GM18517 (cell line): Measurements from ENCODE around the gene BYSL.

Experiments
- ATAC-seq: cut with Tn5 transposase; IDR thresholded peaks from one replicate; pipeline ENCODE4 v1.9.1; 2021; ENCODE audit warnings: mild to moderate bottlenecking, moderate library complexity; ENCODE audit not compliant: unreplicated experiment

Gene BYSL

DNA sequence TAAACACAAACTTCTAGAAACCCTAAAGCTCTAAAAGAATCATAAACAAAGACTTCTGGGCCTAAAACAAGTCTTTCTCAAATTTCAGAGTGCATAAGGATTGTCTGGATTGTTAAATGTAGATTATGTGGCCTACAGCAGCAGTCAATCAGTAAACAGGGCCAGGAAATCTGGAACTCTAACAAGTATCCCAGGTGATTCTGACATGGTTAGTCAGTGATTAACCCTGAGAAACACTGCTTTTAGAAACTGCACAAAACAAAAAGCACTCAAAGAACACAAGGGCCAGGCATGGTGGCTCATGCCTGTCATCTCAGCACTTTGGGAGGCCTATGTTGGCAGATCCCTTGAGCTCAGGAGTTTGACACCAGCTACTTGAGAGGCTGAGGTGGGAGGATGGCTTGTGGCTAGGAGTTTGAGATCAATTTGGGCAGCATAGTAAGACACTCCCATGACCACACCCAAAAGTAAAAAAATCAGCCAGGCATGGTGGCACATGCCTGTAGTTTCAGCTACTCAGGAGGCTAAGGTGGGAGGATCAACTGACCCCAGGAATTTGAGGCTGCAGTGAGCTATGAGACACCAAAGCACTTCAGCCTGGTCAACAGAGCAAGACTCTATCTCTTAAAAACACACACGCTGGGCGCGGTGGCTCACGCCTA, 6.3 kb upstream of the BYSL start:
- no peak for ATAC-seq

DNA sequence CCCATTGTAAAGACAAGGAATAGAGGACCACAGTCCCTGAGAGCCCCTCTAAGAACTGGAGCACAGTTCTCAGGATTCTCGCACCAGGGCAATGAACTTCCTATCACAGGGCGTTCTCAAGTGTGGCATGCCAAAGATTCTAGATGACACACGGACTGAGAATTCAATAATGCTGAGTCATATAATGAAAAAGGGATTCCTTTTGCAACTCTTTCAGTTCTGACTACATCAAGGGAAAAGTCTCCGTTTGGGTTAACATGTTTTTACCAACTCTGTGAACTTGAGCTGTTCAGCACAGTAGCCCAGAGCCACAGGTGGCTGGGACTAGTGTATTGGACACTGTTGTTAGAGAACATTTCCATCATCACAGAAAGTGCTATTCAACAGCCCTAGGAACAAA, 3.8 kb upstream of the BYSL start:
- ATAC-seq, result no peak

DNA sequence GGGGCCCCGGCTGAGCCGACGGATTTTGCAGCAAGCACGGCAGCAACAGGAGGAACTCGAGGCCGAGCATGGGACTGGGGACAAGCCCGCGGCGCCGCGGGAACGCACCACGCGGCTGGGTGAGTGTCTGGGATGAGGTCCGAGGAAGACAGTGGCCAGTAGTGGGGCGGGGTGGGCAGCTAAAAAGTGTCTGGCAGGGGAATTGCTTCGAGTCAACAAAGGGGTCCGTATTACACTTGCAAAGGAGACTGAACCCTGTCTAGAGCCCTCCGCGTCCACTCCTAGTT, 356 bp downstream of the BYSL start:
- no peak for ATAC-seq

GRCh38 chr6:41922154-41922553, 855 bp downstream of the BYSL start:
- no peak for ATAC-seq

DNA sequence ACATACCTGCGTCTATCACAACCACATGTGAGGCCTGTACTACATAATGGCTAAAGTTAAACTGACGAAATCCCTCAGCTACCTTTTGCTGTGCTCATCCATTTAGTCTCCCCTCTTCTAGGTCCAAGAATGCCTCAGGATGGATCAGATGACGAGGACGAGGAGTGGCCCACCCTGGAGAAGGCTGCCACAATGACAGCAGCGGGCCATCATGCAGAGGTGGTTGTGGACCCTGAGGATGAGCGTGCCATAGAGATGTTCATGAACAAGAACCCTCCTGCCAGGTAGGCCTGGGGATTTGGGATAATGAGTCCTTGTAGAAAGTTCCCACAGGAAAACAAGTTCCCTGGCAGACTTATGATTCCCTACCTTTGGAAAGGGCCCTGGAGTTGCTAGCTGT, 6.0 kb downstream of the BYSL start:
- no peak for ATAC-seq

GRCh38 chr6:41929924-41930323, 8.6 kb downstream of the BYSL start:
- ATAC-seq, result no peak

DNA sequence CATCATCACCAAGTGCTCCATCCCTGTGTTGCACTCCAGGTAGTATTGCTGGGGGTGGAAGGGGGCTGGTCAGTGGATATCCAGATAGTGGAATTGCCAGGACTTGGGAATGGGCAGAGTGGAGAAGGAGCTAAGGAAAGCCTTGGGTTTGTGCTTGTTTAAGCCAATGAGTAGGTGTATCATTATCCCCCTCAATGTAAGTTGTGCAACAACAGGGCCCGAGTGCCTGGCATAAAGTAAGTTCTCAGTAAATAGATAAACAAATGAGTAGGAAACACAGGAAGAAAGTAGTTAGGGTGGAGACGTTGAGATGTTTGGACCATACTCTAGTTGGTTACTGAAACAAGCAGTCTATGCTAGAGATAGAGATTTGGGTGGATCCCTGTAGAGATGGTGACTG, 10.5 kb downstream of the BYSL start:
- ATAC-seq, result no peak

DNA sequence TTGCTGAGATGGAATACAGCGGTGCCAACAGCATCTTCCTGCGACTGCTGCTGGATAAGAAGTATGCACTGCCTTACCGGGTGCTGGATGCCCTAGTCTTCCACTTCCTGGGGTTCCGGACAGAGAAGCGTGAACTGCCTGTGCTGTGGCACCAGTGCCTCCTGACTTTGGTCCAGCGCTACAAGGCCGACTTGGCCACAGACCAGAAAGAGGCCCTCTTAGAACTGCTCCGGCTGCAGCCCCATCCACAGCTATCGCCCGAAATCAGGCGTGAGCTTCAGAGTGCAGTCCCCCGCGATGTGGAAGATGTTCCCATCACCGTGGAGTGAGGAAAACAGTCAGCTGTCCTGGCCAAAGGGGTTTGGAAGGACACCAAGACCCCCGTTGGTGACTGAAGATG, 11.1 kb downstream of the BYSL start:
- ATAC-seq, result no peak

DNA sequence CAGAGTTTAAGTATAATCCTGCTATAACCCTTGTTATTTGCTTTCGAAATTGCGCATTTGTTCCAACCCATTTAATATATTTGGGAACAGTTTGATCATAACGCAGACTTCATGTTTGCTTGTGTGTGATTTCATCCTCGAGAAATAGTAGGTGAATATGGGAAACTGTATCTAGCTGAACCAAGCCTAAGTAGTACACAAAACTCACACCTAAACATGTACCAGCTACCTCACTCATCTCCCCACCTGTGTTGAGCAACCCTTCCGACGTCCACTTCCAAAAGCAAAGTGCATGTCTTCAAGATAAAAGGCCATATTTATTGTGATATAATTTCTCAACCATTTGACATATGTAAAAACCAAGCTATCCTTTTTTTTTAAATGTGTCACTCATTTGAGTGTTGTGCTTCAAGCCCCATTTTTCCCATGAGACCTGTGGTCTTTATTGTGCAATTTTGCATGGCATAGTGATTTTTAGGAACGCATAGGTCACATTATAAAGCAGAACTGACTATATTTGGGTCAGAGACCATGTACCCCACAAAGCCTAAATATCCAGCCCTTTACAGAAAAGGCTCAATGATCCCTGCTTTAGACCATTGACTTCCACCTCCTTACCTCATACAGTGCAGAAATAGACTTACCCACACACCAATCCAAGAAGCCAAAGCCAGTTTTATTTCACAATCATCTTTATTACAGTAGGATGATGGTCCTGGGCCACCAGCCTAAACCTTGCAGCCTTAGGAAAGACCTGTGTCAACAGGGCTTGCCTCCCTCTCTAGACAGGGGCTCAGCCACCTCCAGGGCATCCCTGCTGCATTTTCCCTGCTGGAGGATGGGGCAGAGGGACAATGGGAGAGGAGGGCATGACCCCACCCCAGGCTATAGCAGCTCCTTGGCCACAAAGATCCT, 13.2 kb downstream of the BYSL start:
- no peak for ATAC-seq

DNA sequence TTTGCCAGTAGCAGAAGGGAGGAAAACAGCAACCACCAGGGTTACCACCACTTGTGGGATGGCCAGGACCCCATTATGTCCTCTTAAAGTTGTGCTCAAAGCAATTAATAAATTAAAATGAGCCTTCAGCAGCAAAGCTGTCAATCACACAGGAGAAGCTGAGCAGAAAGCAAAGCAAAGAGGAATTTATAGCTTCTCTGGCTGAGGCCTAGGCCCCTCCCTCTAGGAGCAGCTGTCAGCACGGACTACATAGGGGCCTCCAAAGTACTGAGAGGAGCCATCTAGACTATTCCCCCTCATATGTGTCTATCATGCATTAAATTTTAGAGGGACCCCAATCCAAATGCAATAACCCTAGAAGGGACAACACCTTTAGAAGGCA, 13.9 kb downstream of the BYSL start:
- no peak for ATAC-seq

DNA sequence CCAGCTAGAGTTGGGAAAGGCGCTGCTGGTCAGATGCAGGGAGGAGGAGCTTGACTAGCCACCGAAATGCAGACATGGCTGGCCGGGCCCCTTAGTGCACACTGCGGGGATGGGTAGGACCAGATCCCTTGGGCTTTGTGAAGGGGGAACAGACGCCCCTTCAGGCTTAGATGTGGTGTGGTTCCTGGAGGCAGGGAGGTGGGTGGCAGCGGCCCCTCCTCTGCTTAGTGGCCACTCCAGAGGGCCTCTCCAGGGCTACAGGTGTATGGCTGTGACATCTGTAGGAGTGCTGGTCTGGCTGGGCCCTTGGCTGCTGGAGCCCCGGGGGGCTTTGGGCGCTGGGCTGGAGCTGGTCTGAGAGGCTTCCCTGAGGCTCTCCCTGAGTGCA, 14.4 kb downstream of the BYSL start:
- ATAC-seq, result no peak

DNA sequence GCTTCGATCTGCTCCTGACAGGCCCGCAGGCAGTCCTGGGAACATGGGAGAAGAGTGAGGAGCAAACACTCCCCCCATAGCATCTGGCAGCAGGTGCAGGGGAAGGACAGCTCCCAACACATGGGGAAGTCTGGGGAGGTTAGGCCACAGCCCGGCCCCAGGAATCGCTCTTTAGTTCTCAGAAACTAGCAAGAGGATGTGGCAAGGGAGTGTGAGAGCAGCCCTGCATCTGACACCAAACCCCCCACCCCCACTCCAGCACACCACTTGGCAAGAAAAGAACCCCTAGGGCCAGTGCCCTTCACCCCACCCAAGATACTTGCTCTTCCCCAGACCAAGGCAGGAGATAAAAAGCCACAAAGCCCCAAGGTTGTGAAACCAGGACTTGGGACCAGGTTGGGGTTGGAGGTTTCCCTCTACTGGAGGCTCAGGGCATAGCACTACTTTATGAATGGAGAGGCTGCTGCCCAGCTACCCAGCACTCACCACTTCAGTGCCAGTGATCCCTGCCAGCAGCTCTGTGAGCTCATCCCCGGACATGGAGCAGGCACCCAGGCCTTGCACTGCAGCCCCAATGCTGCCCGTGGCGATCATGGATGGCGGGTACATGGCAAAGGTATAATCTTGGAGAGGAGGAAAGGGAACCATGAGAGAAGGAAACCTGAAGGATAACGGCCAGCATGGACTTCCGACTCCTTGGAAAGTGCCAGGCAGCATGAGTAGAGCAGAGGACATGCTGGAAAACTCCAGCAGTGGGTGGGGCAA, 15.0 kb downstream of the BYSL start:
- no peak for ATAC-seq

DNA sequence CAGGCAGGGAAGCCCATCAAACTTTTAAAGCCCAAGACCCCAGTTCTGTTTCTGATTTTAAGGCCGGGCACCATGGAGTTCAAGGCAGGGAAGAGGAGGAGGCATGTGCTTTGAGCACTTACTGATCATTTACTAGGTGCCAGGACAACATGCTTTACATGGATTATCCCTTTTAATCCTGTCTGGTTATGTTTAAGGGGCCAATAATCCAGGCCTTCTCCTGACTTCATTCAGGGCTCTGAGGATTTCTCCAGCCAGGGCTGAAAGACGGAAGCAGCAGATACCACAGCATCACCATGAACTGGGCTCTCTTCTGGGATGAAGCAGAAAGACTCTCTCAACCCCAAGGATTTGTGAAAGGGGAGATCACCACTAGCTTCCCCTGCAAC, 16.2 kb downstream of the BYSL start:
- ATAC-seq, result no peak

GRCh38 chr6:41937861-41938574, 16.7 kb downstream of the BYSL start:
- no peak for ATAC-seq

GRCh38 chr6:41938590-41939175, 17.4 kb downstream of the BYSL start:
- no peak for ATAC-seq

GRCh38 chr6:41939176-41939847, 18.0 kb downstream of the BYSL start:
- no peak for ATAC-seq

GRCh38 chr6:41939848-41940758, 18.8 kb downstream of the BYSL start:
- ATAC-seq, result no peak

GRCh38 chr6:41940759-41941279, 19.5 kb downstream of the BYSL start:
- no peak for ATAC-seq
